HEK293 (cell line): ENCODE data around the gene XPNPEP1.
A peak's percentile ranks its signal among the peaks of the same experiment; 100 is the strongest.

Source experiments
- CTCF ChIA-PET: fragments of 350-600 bp; formaldehyde crosslinking; extraction: SDS; loops from one replicate; lab custom pipeline; 2021; ENCODE audit warnings: antibody characterized with exemption; lab: Yijun Ruan, JAX
- POLR2A ChIA-PET: fragments of 300-600 bp; formaldehyde crosslinking; extraction: SDS; loops from one replicate; lab custom pipeline; 2020; ENCODE audit warnings: antibody characterized with exemption, inconsistent platforms; lab: Yijun Ruan, JAX
- H3K27ac ChIP-seq: fragments of 200-500 bp; sonication (Bioruptor generic); 2 replicates; pipeline ENCODE4 v1.5.1; 2014; ENCODE audit warnings: low read depth, low read length, control low read depth, inconsistent platforms; ENCODE audit errors: extremely low read depth
- H3K36me3 ChIP-seq, 2 experiments: fragments of 200-500 bp in 1 of 2; sonication (Bioruptor generic) in 1 of 2; 1 replicate in 1 of 2; 2 replicates in 1 of 2; pipeline ENCODE4 v1.5.1; 2014 to 2017; ENCODE audit warnings: inconsistent platforms in 2 of 2, low read length in 2 of 2; ENCODE audit not compliant: control insufficient read depth in 2 of 2, insufficient read depth in 1 of 2
- H3K4me1 ChIP-seq: fragments of 200-500 bp; sonication (Bioruptor generic); 2 replicates; pipeline ENCODE4 v1.5.1; 2014; ENCODE audit warnings: mild to moderate bottlenecking, low read length, inconsistent platforms; ENCODE audit not compliant: control insufficient read depth, insufficient read depth
- H3K4me3 ChIP-seq: 2 replicates; pipeline ENCODE4 v1.5.1; 2011; ENCODE audit warnings: low read depth, mild to moderate bottlenecking, control low read depth, low read length, moderate library complexity
- H3K9me3 ChIP-seq: fragments of 200-500 bp; sonication (Bioruptor generic); 2 replicates; pipeline ENCODE4 v1.5.1; 2014; ENCODE audit warnings: low read depth, low read length, inconsistent platforms; ENCODE audit not compliant: control insufficient read depth, insufficient read depth
- GFI1B ChIP-seq: fragments of 450-650 bp; formaldehyde crosslinking; IDR thresholded peaks from 2 replicates; pipeline ENCODE4 v1.5.1; 2016; ENCODE audit warnings: missing biosample characterization, missing genetic modification characterization
- REPIN1 ChIP-seq: fragments of 450-650 bp; formaldehyde crosslinking; IDR thresholded peaks from 2 replicates; pipeline ENCODE4 v1.5.1; 2017; ENCODE audit warnings: missing biosample characterization, missing genetic modification characterization, low read depth
- SP3 ChIP-seq: fragments of 450-650 bp; formaldehyde crosslinking; IDR thresholded peaks from 2 replicates; pipeline ENCODE4 v1.5.1; 2016; ENCODE audit warnings: missing biosample characterization, missing genetic modification characterization
- ZBTB7A ChIP-seq: fragments of 450-650 bp; formaldehyde crosslinking; IDR thresholded peaks from 2 replicates; pipeline ENCODE4 v1.5.1; 2016; ENCODE audit warnings: low read depth, missing biosample characterization, missing genetic modification characterization
- ZFP37 ChIP-seq: fragments of 450-650 bp; formaldehyde crosslinking; IDR thresholded peaks from 2 replicates; pipeline ENCODE4 v1.5.1; 2016; ENCODE audit warnings: missing biosample characterization, missing genetic modification characterization
- ZNF114 ChIP-seq: fragments of 450-650 bp; formaldehyde crosslinking; IDR thresholded peaks from 2 replicates; pipeline ENCODE4 v1.5.0; 2017; ENCODE audit warnings: missing biosample characterization, missing genetic modification characterization
- ZNF16 ChIP-seq: fragments of 450-650 bp; formaldehyde crosslinking; IDR thresholded peaks from 2 replicates; pipeline ENCODE4 v1.5.1; 2016; ENCODE audit warnings: low read depth, missing biosample characterization, missing genetic modification characterization
- ZNF169 ChIP-seq: fragments of 450-650 bp; formaldehyde crosslinking; IDR thresholded peaks from 2 replicates; pipeline ENCODE4 v1.5.1; 2016; ENCODE audit warnings: missing biosample characterization, missing genetic modification characterization
- ZNF223 ChIP-seq: fragments of 450-650 bp; formaldehyde crosslinking; IDR thresholded peaks from 2 replicates; pipeline ENCODE4 v1.5.1; 2016; ENCODE audit warnings: missing biosample characterization, missing genetic modification characterization
- ZNF23 ChIP-seq: fragments of 450-650 bp; formaldehyde crosslinking; IDR thresholded peaks from 2 replicates; pipeline ENCODE4 v1.5.1; 2016; ENCODE audit warnings: missing biosample characterization, missing genetic modification characterization, borderline replicate concordance
- ZNF239 ChIP-seq: fragments of 450-650 bp; formaldehyde crosslinking; IDR thresholded peaks from 2 replicates; pipeline ENCODE4 v1.5.1; 2016; ENCODE audit warnings: missing biosample characterization, missing genetic modification characterization
- ZNF391 ChIP-seq: fragments of 450-650 bp; formaldehyde crosslinking; IDR thresholded peaks from 2 replicates; pipeline ENCODE4 v1.5.1; 2016; ENCODE audit warnings: low read depth, missing biosample characterization, missing genetic modification characterization, borderline replicate concordance
- ZNF514 ChIP-seq: fragments of 450-650 bp; formaldehyde crosslinking; IDR thresholded peaks from 2 replicates; pipeline ENCODE4 v1.5.1; 2016; ENCODE audit warnings: missing biosample characterization, missing genetic modification characterization
- ZNF544 ChIP-seq: fragments of 450-650 bp; formaldehyde crosslinking; IDR thresholded peaks from 2 replicates; pipeline ENCODE4 v1.5.0; 2017; ENCODE audit warnings: missing biosample characterization, missing genetic modification characterization
- ZNF580 ChIP-seq: fragments of 450-650 bp; formaldehyde crosslinking; IDR thresholded peaks from 2 replicates; pipeline ENCODE4 v1.5.1; 2016; ENCODE audit warnings: missing biosample characterization, missing genetic modification characterization
- ZNF624 ChIP-seq: fragments of 450-650 bp; formaldehyde crosslinking; IDR thresholded peaks from 2 replicates; pipeline ENCODE4 v1.5.1; 2017; ENCODE audit warnings: missing biosample characterization, missing genetic modification characterization
- ZNF639 ChIP-seq: fragments of 450-650 bp; formaldehyde crosslinking; IDR thresholded peaks from 2 replicates; pipeline ENCODE4 v1.5.1; 2016; ENCODE audit warnings: missing biosample characterization, missing genetic modification characterization
- ZNF785 ChIP-seq: fragments of 450-650 bp; formaldehyde crosslinking; IDR thresholded peaks from 2 replicates; pipeline ENCODE4 v1.5.1; 2016; ENCODE audit warnings: missing biosample characterization, missing genetic modification characterization
- ZNF792 ChIP-seq: fragments of 450-650 bp; formaldehyde crosslinking; IDR thresholded peaks from 2 replicates; pipeline ENCODE4 v1.5.1; 2016; ENCODE audit warnings: missing biosample characterization, missing genetic modification characterization
- ZNF837 ChIP-seq: fragments of 450-650 bp; formaldehyde crosslinking; IDR thresholded peaks from 2 replicates; pipeline ENCODE4 v1.5.1; 2016; ENCODE audit warnings: missing biosample characterization, missing genetic modification characterization
- ZSCAN18 ChIP-seq: fragments of 450-650 bp; formaldehyde crosslinking; IDR thresholded peaks from 2 replicates; pipeline ENCODE4 v1.5.1; 2016; ENCODE audit warnings: missing biosample characterization, missing genetic modification characterization
- ZSCAN5A ChIP-seq: fragments of 450-650 bp; formaldehyde crosslinking; IDR thresholded peaks from 2 replicates; pipeline ENCODE4 v1.5.1; 2016; ENCODE audit warnings: missing biosample characterization, missing genetic modification characterization

The XPNPEP1 gene

GRCh38 chr10:109914966-109915365, 8.3 kb downstream of the XPNPEP1 start:
- no peak overlapping the region for H3K27ac ChIP-seq
- CTCF ChIA-PET: no interaction called here
- H3K4me1 ChIP-seq: no peaks in the 10 kb centered on the region
- POLR2A ChIA-PET: no interaction called here
- no peaks in the 10 kb centered on the region for H3K9me3 ChIP-seq
- H3K4me3 ChIP-seq: no peak overlapping the region
- TF ChIP-seq ZNF624 (tag by site-specific recombination) (no peak), ZNF639 (tag by site-specific recombination) (no peak), SP3 (tag by site-specific recombination) (0 out of 2 replicates have a peak, but pooled peaks have one; percentile 9), GFI1B (tag by site-specific recombination) (no peak), ZNF114 (no peak)
- H3K36me3 ChIP-seq: peaks cover 3 to 22% of the 10 kb centered on the region in 2 experiments; a peak in 2 of 3 replicates

- Histone ChIP-seq H3K27ac (no peak overlapping the region), H3K4me1 (no peaks in the 10 kb centered on the region), H3K36me3 (peaks cover 3 to 25% of the 10 kb centered on the region in 2 experiments; a peak in 2 of 3 replicates), H3K9me3 (no peaks in the 10 kb centered on the region), H3K4me3 (no peak overlapping the region)
- CTCF ChIA-PET: interaction anchor here (0.9 to 1.6 kb wide), 2 partner anchors 29 to 130 kb away, joined by 3 to 5 read pairs; no protein-coding TSS in a partner anchor
- no peak for TF ChIP-seq ZNF514
- TF ChIP-seq ZNF239 (tag by site-specific recombination): no peak
- no peak for TF ChIP-seq ZSCAN5A (tag by site-specific recombination)
- TF ChIP-seq ZNF223 (tag by site-specific recombination): no peak
- TF ChIP-seq ZNF544 (tag by site-specific recombination): no peak
- TF ChIP-seq ZNF391: no peak
- no peak for TF ChIP-seq ZFP37 (tag by site-specific recombination)
- TF ChIP-seq ZSCAN18 (tag by site-specific recombination): no peak
- no peak for TF ChIP-seq ZNF169 (tag by site-specific recombination)
- TF ChIP-seq ZNF785 (tag by site-specific recombination): no peak
- no peak for TF ChIP-seq ZNF23 (tag by site-specific recombination)
- TF ChIP-seq ZNF580 (tag by site-specific recombination): no peak
- no peak for TF ChIP-seq ZNF837 (tag by site-specific recombination)
- TF ChIP-seq REPIN1 (tag by site-specific recombination): no peak
- no peak for TF ChIP-seq ZNF16 (tag by site-specific recombination)
- TF ChIP-seq ZBTB7A (tag by site-specific recombination): no peak
- TF ChIP-seq ZNF792: no peak
- POLR2A ChIA-PET: interaction anchor here (0.6 to 0.8 kb wide), 2 partner anchors 10 to 115 kb away, joined by 3 read pairs; partner anchors contain the start of gene XPNPEP1
These were observed 9.9 kb downstream of the XPNPEP1 start for GRCh38 chr10:109913306-109913892.
